B cell (primary cell): ENCODE results near the gene ZFPM1. TPM values are rescaled to one million over a fixed set of nuclear protein-coding genes. Genes with fewer than 3 reads are reported as not detected.

Source experiments
- ATAC-seq: fragments of 200-7000 bp; cut with Tn5 transposase; one replicate; pipeline ENCODE4 v1.10.0; 2021; ENCODE audit warnings: low read depth, mild to moderate bottlenecking, moderate number of reproducible peaks, moderate library complexity
- CTCF ChIA-PET: fragments of 350-600 bp; sonication (Branson Sonifier 250); formaldehyde crosslinking; loops from one replicate; lab custom pipeline; 2021; ENCODE audit warnings: antibody characterized with exemption, inconsistent platforms; lab: Charles Lee
- POLR2A ChIA-PET: fragments of 350-600 bp; sonication (Branson Sonifier 250); formaldehyde crosslinking; loops from one replicate; lab custom pipeline; 2021; ENCODE audit warnings: antibody characterized with exemption; lab: Charles Lee
- DNase-seq: peaks from one replicate; pipeline ENCODE4 v3.0.0; 2013
- H2AFZ ChIP-seq: 2 replicates; pipeline ENCODE4 v1.6.1; 2012; ENCODE audit warnings: mild to moderate bottlenecking, low read depth, low read length; ENCODE audit not compliant: insufficient read depth, poor library complexity, severe bottlenecking
- H3K27ac ChIP-seq, 2 donors: 1 replicate in 1 of 2; 2 replicates in 1 of 2; pipeline ENCODE4 v1.5.1; 2012 to 2013; ENCODE audit warnings: low read length in 2 of 2, mild to moderate bottlenecking in 2 of 2, moderate library complexity in 1 of 2
- H3K27me3 ChIP-seq, 4 experiments: fragments of 200-600 bp in 1 of 4; sonication (generic) in 1 of 4; replicated peaks in 1 of 4; 1 replicate in 2 of 4; 2 replicates in 2 of 4; pipeline versions ENCODE4 v1.6.1 to v1.7.0; 2013 to 2016; ENCODE audit warnings: low read length in 3 of 4, mild to moderate bottlenecking in 2 of 4, mixed read lengths in 1 of 4, moderate library complexity in 1 of 4; ENCODE audit not compliant: insufficient read depth in 4 of 4, control insufficient read depth in 3 of 4; ENCODE audit errors: control extremely low read depth in 1 of 4
- H3K36me3 ChIP-seq, 2 experiments: replicated peaks in 1 of 2; 1 replicate in 1 of 2; 2 replicates in 1 of 2; pipeline versions ENCODE4 v1.6.1 to v1.7.1; 2013; ENCODE audit warnings: low read length in 1 of 2; ENCODE audit not compliant: insufficient read depth in 2 of 2, control insufficient read depth in 1 of 2; ENCODE audit errors: control extremely low read depth in 1 of 2, extremely low read depth in 1 of 2
- H3K4me1 ChIP-seq, 2 donors: fragments of 200-600 bp in 1 of 2; sonication (generic) in 1 of 2; 1 replicate in 1 of 2; 2 replicates in 1 of 2; pipeline versions ENCODE4 v1.5.1 to v1.6.1; 2013 to 2017; ENCODE audit warnings: low read length in 2 of 2; ENCODE audit not compliant: control insufficient read depth in 2 of 2, insufficient read depth in 2 of 2
- H3K4me2 ChIP-seq: replicated peaks from 2 replicates; pipeline ENCODE3; 2012; ENCODE audit warnings: mild to moderate bottlenecking, low read depth, low read length; ENCODE audit not compliant: poor library complexity, severe bottlenecking
- H3K4me3 ChIP-seq, 5 experiments: fragments of 200-600 bp in 1 of 5; sonication (generic) in 1 of 5; 1 replicate in 3 of 5; 2 replicates in 2 of 5; pipeline versions ENCODE4 v1.5.1 to v1.7.0; 2011 to 2016; ENCODE audit warnings: low read length in 4 of 5, mild to moderate bottlenecking in 4 of 5, low read depth in 2 of 5, control low read depth in 1 of 5, moderate library complexity in 1 of 5; ENCODE audit not compliant: insufficient read depth in 1 of 5; ENCODE audit errors: control extremely low read depth in 1 of 5, extremely low read depth in 1 of 5
- H3K79me2 ChIP-seq: fragments of 200-600 bp; sonication (generic); one replicate; pipeline ENCODE4 v1.6.0; 2016; ENCODE audit warnings: low read length; ENCODE audit not compliant: control insufficient read depth, insufficient read depth
- H3K9ac ChIP-seq: fragments of 200-600 bp; sonication (generic); 2 replicates; pipeline ENCODE4 v1.6.1; 2017; ENCODE audit warnings: mild to moderate bottlenecking, low read length, moderate library complexity
- H3K9me3 ChIP-seq, 3 donors: one replicate each; pipeline versions ENCODE4 v1.6.1 to v1.7.1; 2013; ENCODE audit warnings: low read length in 2 of 3; ENCODE audit not compliant: control insufficient read depth in 2 of 3, insufficient read depth in 1 of 3; ENCODE audit errors: control extremely low read depth in 1 of 3
- H4K20me1 ChIP-seq: 2 replicates; pipeline ENCODE4 v1.6.0; 2012; ENCODE audit warnings: mild to moderate bottlenecking, low read length; ENCODE audit not compliant: insufficient read depth, control insufficient read depth, poor library complexity, severe bottlenecking
- H3K27ac Mint-ChIP-seq: one replicate; pipeline ENCODE4 v1.8.0; 2021; ENCODE audit warnings: mixed read lengths
- H3K27me3 Mint-ChIP-seq: one replicate; pipeline ENCODE4 v1.8.0; 2021; ENCODE audit warnings: mixed read lengths
- H3K4me1 Mint-ChIP-seq: one replicate; pipeline ENCODE4 v1.8.0; 2021; ENCODE audit warnings: mixed read lengths
- H3K4me3 Mint-ChIP-seq: one replicate; pipeline ENCODE4 v1.8.0; 2021; ENCODE audit warnings: mixed read lengths
- H3K9me3 Mint-ChIP-seq: one replicate; pipeline ENCODE4 v1.8.0; 2022; ENCODE audit warnings: mixed read lengths; ENCODE audit not compliant: insufficient read depth
- CTCF ChIP-seq: fragments of 200-600 bp; IDR thresholded peaks from one replicate; pipeline ENCODE4 v1.8.0; 2022; ENCODE audit warnings: antibody characterized with exemption, mild to moderate bottlenecking
- EZH2 ChIP-seq: IDR thresholded peaks from 2 replicates; pipeline ENCODE4 v1.6.1; 2012; ENCODE audit warnings: borderline replicate concordance, low read depth, mild to moderate bottlenecking, moderate library complexity, low read length; ENCODE audit not compliant: insufficient read depth, poor library complexity, severe bottlenecking
- WGBS: methylation state at CpG from one replicate; pipeline ENCODE4 v1.1.5; 2013; ENCODE audit warnings: missing lambda C conversion rate; ENCODE audit not compliant: insufficient coverage; 5-methylcytosine and 5-hydroxymethylcytosine counted together
- intact Hi-C: fragments of 100-400 bp; cut with micrococcal nuclease; formaldehyde crosslinking; loops from one replicate; pipeline ENCODE4 v1.10.0; 2022
- polyA plus RNA-seq: library from polyadenylated mRNA; depleted of rRNA; stranded (reverse); fragments of >200 nt; gene quantifications from 2 replicates; pipeline ENCODE4 v1.2.3, GENCODE V29; 2012
- total RNA-seq, 2 donors: library from RNA; stranded (reverse); fragments of 120-200 nt in 1 of 2; gene quantifications; 1 replicate in 1 of 2; 2 replicates in 1 of 2; pipeline versions ENCODE4 v1.2.3 to v1.2.4, GENCODE V29; 2013 to 2022

ZFPM1 gene
- total and polyA plus RNA-seq, 2 donors (not counting 1 experiment from before 2014, with no cell fraction given): 4.3 to 34.6 TPM

- Histone ChIP-seq H3K27ac (no peak overlapping the region), H4K20me1 (peaks cover 14% of the 10 kb centered on the region), H3K4me1 (no peaks in the 10 kb centered on the region), H3K79me2 (no peaks in the 10 kb centered on the region), H2AFZ (no peak overlapping the region), H3K27me3 (no peaks in the 10 kb centered on the region), H3K9me3 (no peaks in the 10 kb centered on the region), H3K4me2 (no peak overlapping the region), H3K36me3 (peaks cover 0 to 3% of the 10 kb centered on the region in 2 experiments), H3K4me3 (no peak overlapping the region), H3K9ac (no peak overlapping the region)
- no peaks in the 10 kb centered on the region for H3K27me3 Mint-ChIP-seq
- WGBS: 94% methylated on average over 13 of the region's 13 CpGs
- ChIA-PET CTCF (no interaction called here), POLR2A (no interaction called here)
- H3K4me3 Mint-ChIP-seq: no peak overlapping the region
- no peaks in the 10 kb centered on the region for H3K4me1 Mint-ChIP-seq
- H3K27ac Mint-ChIP-seq: no peak overlapping the region
- no peak for TF ChIP-seq EZH2
- no peak for TF ChIP-seq CTCF
- intact Hi-C loops: no loop called here
- ATAC-seq (no peak), DNase-seq (no peak)
- no peaks in the 10 kb centered on the region for H3K9me3 Mint-ChIP-seq
These were observed 55.3 kb downstream of the ZFPM1 start for GRCh38 chr16:88508376-88508867.

- Histone ChIP-seq H3K9ac (no peak overlapping the region), H3K79me2 (no peaks in the 10 kb centered on the region), H3K4me2 (no peak overlapping the region), H3K36me3 (peaks cover 0 to 3% of the 10 kb centered on the region in 2 experiments), H3K9me3 (no peaks in the 10 kb centered on the region), H3K27me3 (no peaks in the 10 kb centered on the region), H3K4me1 (no peaks in the 10 kb centered on the region), H3K4me3 (no peak overlapping the region), H4K20me1 (peaks cover 17% of the 10 kb centered on the region), H3K27ac (no peak overlapping the region), H2AFZ (no peak overlapping the region)
- Mint-ChIP-seq H3K4me1 (no peaks in the 10 kb centered on the region), H3K9me3 (no peaks in the 10 kb centered on the region), H3K27me3 (no peaks in the 10 kb centered on the region), H3K27ac (no peak overlapping the region), H3K4me3 (no peak overlapping the region)
- TF ChIP-seq CTCF (no peak), EZH2 (no peak)
- POLR2A ChIA-PET: no interaction called here
- ATAC-seq: no peak
- 94% methylated on average over 41 of the region's 41 CpGs for WGBS
- no peak for DNase-seq
- intact Hi-C loops: no loop called here
- CTCF ChIA-PET: no interaction called here
These were observed 56.0 kb downstream of the ZFPM1 start for GRCh38 chr16:88508868-88509748.
